Measurements from ENCODE around the gene PCLO. TPM values are rescaled to one million over a fixed set of nuclear protein-coding genes. Genes with fewer than 3 reads are reported as not detected.
"Not testable (repeated sequence)": the region's sequence is repeated elsewhere in the genome, so short reads cannot be mapped to it uniquely, and the experiment has no call there.

PCLO gene
- total RNA-seq, 2 donors from 2014 or later, result 0.78 to 0.95 TPM

DNA sequence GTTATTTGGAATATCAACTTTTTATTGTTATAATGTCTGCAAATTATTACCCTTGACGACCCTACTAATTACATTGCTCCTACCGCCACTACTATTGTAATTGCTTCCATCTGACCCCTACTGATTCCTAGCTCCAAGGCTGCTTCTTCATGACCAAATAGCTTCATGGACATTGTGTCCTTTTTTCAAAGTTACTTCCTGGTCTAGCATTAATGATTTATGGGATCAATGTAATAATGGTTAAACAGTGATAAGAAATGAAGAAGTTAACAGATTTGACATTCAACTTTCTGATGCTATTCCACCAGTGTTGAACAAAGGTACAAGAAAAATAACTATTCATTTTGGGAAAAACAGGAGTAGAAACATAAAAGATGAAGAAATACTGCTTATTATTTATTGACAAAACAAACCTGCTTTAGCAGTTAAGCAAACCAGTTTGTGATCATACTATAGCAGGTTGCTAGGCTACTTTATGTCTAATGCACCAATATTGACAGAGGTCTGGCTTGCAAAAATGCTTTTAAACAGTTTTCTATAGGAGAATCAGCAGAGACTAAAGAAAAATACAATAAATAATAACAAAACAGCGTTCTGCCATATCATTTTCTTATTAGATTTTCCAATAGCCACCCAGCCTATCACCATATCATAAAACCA is 125.8 kb downstream of the PCLO start:
- no peaks in the 10 kb centered on the region for H3K9me3 ChIP-seq
- DNase-seq (ENCODE audit: low spot score) (no peak), ATAC-seq (ENCODE audit: insufficient number of reproducible peaks, low FRiP score, low read depth) (no peak)
- TF ChIP-seq, protein P1, sequence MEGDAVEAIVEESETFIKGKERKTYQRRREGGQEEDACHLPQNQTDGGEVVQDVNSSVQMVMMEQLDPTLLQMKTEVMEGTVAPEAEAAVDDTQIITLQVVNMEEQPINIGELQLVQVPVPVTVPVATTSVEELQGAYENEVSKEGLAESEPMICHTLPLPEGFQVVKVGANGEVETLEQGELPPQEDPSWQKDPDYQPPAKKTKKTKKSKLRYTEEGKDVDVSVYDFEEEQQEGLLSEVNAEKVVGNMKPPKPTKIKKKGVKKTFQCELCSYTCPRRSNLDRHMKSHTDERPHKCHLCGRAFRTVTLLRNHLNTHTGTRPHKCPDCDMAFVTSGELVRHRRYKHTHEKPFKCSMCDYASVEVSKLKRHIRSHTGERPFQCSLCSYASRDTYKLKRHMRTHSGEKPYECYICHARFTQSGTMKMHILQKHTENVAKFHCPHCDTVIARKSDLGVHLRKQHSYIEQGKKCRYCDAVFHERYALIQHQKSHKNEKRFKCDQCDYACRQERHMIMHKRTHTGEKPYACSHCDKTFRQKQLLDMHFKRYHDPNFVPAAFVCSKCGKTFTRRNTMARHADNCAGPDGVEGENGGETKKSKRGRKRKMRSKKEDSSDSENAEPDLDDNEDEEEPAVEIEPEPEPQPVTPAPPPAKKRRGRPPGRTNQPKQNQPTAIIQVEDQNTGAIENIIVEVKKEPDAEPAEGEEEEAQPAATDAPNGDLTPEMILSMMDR (IDR thresholded peaks at IDR 0.05), result no peak
- H3K36me3 ChIP-seq, result no peaks in the 10 kb centered on the region
- no peaks in the 10 kb centered on the region for H3K27me3 ChIP-seq (replicated peaks; ENCODE audit: insufficient read depth)
- no peak overlapping the region for H3K27ac ChIP-seq
- H3K4me1 ChIP-seq (ENCODE audit: control insufficient read depth in 1 of 2, low read depth in 2 of 2), result no peaks in the 10 kb centered on the region
- H3K4me3 ChIP-seq, result no peak overlapping the region

DNA sequence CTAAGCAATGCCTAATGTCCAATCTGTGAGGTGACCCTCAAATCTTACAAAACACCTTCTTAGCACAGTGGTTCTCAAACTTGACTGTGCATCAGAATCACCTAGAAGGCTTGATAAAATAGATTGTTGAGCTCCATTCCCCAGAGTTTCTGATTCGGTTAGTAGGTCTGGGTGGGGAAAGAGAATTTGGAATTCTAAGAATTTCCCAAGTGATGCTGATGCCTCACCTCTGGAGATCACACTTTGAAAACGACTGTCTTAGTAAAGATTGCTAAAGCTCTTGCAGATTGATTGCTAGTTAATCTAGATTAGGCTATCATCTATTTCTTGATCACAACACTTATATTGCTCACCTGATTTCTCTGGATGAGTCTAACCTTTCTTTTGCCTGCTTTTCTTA is 126.6 kb downstream of the PCLO start:
- ATAC-seq (ENCODE audit: insufficient number of reproducible peaks, low FRiP score, low read depth) (no peak), DNase-seq (ENCODE audit: low spot score) (no peak)
- H3K4me3 ChIP-seq, result no peak overlapping the region
- no peaks in the 10 kb centered on the region for H3K4me1 ChIP-seq (ENCODE audit: control insufficient read depth in 1 of 2, low read depth in 2 of 2)
- H3K27ac ChIP-seq, result no peak overlapping the region
- no peaks in the 10 kb centered on the region for H3K27me3 ChIP-seq (replicated peaks; ENCODE audit: insufficient read depth)
- H3K9me3 ChIP-seq, result no peaks in the 10 kb centered on the region
- no peaks in the 10 kb centered on the region for H3K36me3 ChIP-seq
- TF ChIP-seq, protein P1 (IDR thresholded peaks at IDR 0.05), result no peak

DNA sequence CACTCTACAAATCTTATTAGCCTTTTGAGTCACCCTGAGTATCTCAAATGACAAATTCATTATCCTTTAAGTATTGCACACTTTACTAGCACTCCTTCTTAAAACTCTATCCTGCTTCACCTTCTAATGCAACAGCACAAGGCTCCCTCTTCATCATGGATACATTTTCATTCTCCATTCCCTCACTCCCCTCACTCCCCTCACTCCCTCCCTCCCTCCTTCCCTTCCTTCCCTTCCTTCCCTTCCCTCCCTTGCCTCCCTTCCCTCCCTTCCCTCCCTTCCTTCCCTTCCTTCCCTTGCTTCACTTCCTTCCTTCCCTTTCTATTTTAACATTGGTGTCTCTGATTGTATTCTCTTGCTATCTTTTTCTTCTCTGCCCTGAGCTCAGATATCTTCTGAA is 130.5 kb downstream of the PCLO start:
- DNase-seq (ENCODE audit: low spot score), result no peak
- Histone ChIP-seq H3K9me3 (no peaks in the 10 kb centered on the region), H3K4me3 (no peak overlapping the region), H3K36me3 (no peaks in the 10 kb centered on the region), H3K4me1 (ENCODE audit: control insufficient read depth in 1 of 2, low read depth in 2 of 2) (no peaks in the 10 kb centered on the region), H3K27me3 (replicated peaks; ENCODE audit: insufficient read depth) (no peaks in the 10 kb centered on the region), H3K27ac (no peak overlapping the region)
- no peak for ATAC-seq (ENCODE audit: insufficient number of reproducible peaks, low FRiP score, low read depth)
- TF ChIP-seq, protein P1 (IDR thresholded peaks at IDR 0.05), result no peak

DNA sequence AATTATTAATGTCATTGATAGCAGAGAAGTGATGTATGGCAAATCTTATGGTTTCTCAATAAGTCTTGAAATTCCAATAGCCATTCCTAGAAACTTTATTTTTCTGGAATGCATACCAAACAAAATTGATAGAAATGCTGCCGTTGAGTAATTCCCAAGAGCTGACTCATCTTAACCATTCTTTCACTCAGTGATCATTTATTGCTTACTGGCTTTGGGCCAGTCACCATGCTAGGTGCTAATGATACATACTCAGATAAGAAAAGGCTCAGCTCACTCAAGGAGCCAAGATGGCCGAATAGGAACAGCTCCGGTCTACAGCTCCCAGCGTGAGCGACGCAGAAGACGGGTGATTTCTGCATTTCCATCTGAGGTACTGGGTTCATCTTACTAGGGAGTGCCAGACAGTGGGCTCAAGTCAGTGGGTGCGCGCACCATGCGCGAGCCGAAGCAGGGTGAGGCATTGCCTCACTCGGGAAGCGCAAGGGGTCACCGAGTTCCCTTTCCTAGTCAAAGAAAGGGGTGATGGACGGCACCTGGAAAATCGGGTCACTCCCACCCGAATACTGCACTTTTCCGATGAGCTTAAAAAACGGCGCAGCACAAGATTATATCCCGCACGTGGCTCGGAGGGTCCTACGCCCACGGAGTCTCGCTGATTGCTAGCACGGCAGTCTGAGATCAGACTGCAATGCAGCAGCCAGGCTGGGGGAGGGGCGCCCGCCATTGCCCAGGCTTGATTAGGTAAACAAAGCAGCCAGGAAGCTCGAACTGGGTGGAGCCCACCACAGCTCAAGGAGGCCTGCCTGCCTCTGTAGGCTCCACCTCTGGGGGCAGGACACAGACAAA is 138.6 kb downstream of the PCLO start:
- not testable (repeated sequence) for ATAC-seq (ENCODE audit: insufficient number of reproducible peaks, low FRiP score, low read depth); H3K27ac ChIP-seq; H3K9me3 ChIP-seq; H3K4me3 ChIP-seq; H3K36me3 ChIP-seq; DNase-seq (ENCODE audit: low spot score); H3K27me3 ChIP-seq (replicated peaks; ENCODE audit: insufficient read depth); H3K4me1 ChIP-seq (ENCODE audit: control insufficient read depth in 1 of 2, low read depth in 2 of 2)

DNA sequence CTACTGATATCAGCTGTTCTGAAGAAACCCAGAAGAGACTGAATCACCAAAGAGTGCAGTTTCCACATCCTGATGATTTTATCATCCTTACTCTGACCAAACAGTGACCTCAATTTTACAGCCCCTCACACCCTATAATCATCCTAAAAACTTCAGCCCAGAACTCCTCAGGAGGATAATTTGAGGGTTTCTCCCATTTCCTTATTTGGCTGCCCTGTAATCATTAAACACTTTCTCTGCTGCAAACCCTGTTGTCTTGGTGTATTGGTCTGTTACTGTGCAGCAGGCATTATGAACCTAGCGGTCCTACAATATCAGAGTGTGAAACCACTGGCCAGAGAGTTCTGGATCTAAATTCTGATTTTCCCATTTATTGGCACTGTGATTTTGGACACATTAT is 141.7 kb downstream of the PCLO start:
- Histone ChIP-seq H3K4me1 (ENCODE audit: control insufficient read depth in 1 of 2, low read depth in 2 of 2) (no peaks in the 10 kb centered on the region), H3K27ac (no peak overlapping the region), H3K36me3 (no peaks in the 10 kb centered on the region), H3K27me3 (replicated peaks; ENCODE audit: insufficient read depth) (no peaks in the 10 kb centered on the region), H3K9me3 (no peaks in the 10 kb centered on the region), H3K4me3 (no peak overlapping the region)
- ATAC-seq (ENCODE audit: insufficient number of reproducible peaks, low FRiP score, low read depth), result no peak
- TF ChIP-seq, protein P1 (IDR thresholded peaks at IDR 0.05), result no peak
- DNase-seq (ENCODE audit: low spot score), result no peak

Measured in thoracic aorta (tissue), 2 donors.